Stimulated activated CD8-positive, alpha-beta memory T cell treated with anti-CD3 and anti-CD28 coated beads, Interleukin-15, amount 100 ng/mL, for 48 hours (primary cell): ENCODE data around the gene COBL.

ENCODE experiments used
- DNase-seq, 2 donors: peaks; one replicate each; pipeline ENCODE4 v3.0.0-alpha.2; 2020; ENCODE audit warnings: low read depth in 2 of 2

COBL gene

GRCh38 chr7:51274955-51275354, 41.7 kb downstream of the COBL start:
- DNase-seq: no peak

GRCh38 chr7:51274001-51274400, 42.6 kb downstream of the COBL start:
- no peak for DNase-seq

GRCh38 chr7:51273360-51273759, 43.2 kb downstream of the COBL start:
- DNase-seq: no peak

GRCh38 chr7:51270965-51271364, 45.6 kb downstream of the COBL start:
- no peak for DNase-seq

GRCh38 chr7:51269911-51270310, 46.7 kb downstream of the COBL start:
- DNase-seq: no peak

- no peak for DNase-seq
Measured at GRCh38 chr7:51269321-51269720, 47.3 kb downstream of the COBL start.

- no peak for DNase-seq
Measured at GRCh38 chr7:51268859-51269258, 47.8 kb downstream of the COBL start.

GRCh38 chr7:51267169-51267568, 49.4 kb downstream of the COBL start:
- DNase-seq: no peak

- no peak for DNase-seq
Measured at GRCh38 chr7:51265066-51265907, 51.3 kb downstream of the COBL start.

- no peak for DNase-seq
Measured at GRCh38 chr7:51263631-51264484, 52.8 kb downstream of the COBL start.

- no peak for DNase-seq
Measured at GRCh38 chr7:51262796-51263531, 53.6 kb downstream of the COBL start.

GRCh38 chr7:51261950-51262795, 54.4 kb downstream of the COBL start:
- no peak for DNase-seq

GRCh38 chr7:51261117-51261835, 55.3 kb downstream of the COBL start:
- DNase-seq: no peak

GRCh38 chr7:51260516-51260915, 56.1 kb downstream of the COBL start:
- DNase-seq: no peak

GRCh38 chr7:51259766-51260165, 56.8 kb downstream of the COBL start:
- DNase-seq: no peak

GRCh38 chr7:51256916-51257315, 59.7 kb downstream of the COBL start:
- DNase-seq: no peak

- no peak for DNase-seq
Measured at GRCh38 chr7:51256209-51256781, 60.3 kb downstream of the COBL start.

GRCh38 chr7:51255536-51256208, 60.9 kb downstream of the COBL start:
- no peak for DNase-seq

GRCh38 chr7:51255036-51255435, 61.6 kb downstream of the COBL start:
- DNase-seq: no peak

GRCh38 chr7:51253157-51253556, 63.5 kb downstream of the COBL start:
- no peak for DNase-seq
